H1 (cell line): ENCODE results near the gene MDFIC. TPM values are rescaled to one million over a fixed set of nuclear protein-coding genes. Genes with fewer than 3 reads are reported as not detected.

Source experiments
- CTCF ChIA-PET: fragments of 300-600 bp; sonication (Branson Sonifier 250); formaldehyde crosslinking; loops from one replicate; lab custom pipeline; 2021; ENCODE audit not compliant: partially characterized antibody; lab: Charles Lee
- POLR2A ChIA-PET: fragments of 300-600 bp; sonication (Branson Sonifier 250); formaldehyde crosslinking; loops from one replicate; lab custom pipeline; 2021; ENCODE audit warnings: inconsistent platforms; ENCODE audit not compliant: partially characterized antibody; lab: Charles Lee
- DNase-seq, 2 experiments: peaks; one replicate each; pipeline versions ENCODE4 v3.0.0 to v3.0.0-alpha.2; 2010 to 2022; ENCODE audit warnings: low spot score in 2 of 2, low read depth in 1 of 2, mixed read lengths in 1 of 2
- FAIRE-seq: peaks from 2 replicates; lab custom pipeline; 2011; peaks lifted over from hg19 to GRCh38; lab: Jason Lieb, UNC
- H2AFZ ChIP-seq: 2 replicates; pipeline ENCODE4 v1.8.1; 2012; ENCODE audit warnings: low read length, inconsistent platforms
- H2AK5ac ChIP-seq: 2 replicates; pipeline ENCODE4 v1.6.1; 2013; ENCODE audit warnings: low read depth, low read length
- H2BK120ac ChIP-seq: replicated peaks from 2 replicates; pipeline ENCODE3; 2013; ENCODE audit warnings: low read depth, low read length, inconsistent platforms
- H2BK12ac ChIP-seq: 2 replicates; pipeline ENCODE4 v1.6.1; 2013; ENCODE audit warnings: low read depth, low read length
- H2BK15ac ChIP-seq: 2 replicates; pipeline ENCODE4 v1.6.1; 2013; ENCODE audit warnings: low read length
- H2BK20ac ChIP-seq: 2 replicates; pipeline ENCODE4 v1.6.1; 2013; ENCODE audit warnings: low read length
- H2BK5ac ChIP-seq: 2 replicates; pipeline ENCODE4 v1.6.1; 2013; ENCODE audit warnings: low read depth, low read length
- H3K14ac ChIP-seq: 2 replicates; pipeline ENCODE4 v1.6.1; 2013; ENCODE audit warnings: inconsistent platforms; ENCODE audit not compliant: insufficient read length
- H3K18ac ChIP-seq: 2 replicates; pipeline ENCODE4 v1.6.1; 2013; ENCODE audit warnings: low read length; ENCODE audit errors: extremely low read depth
- H3K23ac ChIP-seq: 2 replicates; pipeline ENCODE4 v1.6.1; 2013; ENCODE audit warnings: inconsistent platforms; ENCODE audit not compliant: insufficient read length
- H3K23me2 ChIP-seq: 2 replicates; pipeline ENCODE4 v1.6.1; 2013; ENCODE audit warnings: low read depth, low read length
- H3K27ac ChIP-seq: 2 replicates; pipeline ENCODE4 v1.6.1; 2011; ENCODE audit warnings: low read depth, low read length, inconsistent platforms
- H3K27me3 ChIP-seq, 4 experiments: replicated peaks in 1 of 4; 1 replicate in 1 of 4; 2 replicates in 3 of 4; pipeline versions ENCODE4 v1.6.1 to v1.8.1; 2011 to 2013; ENCODE audit warnings: low read length in 3 of 4, mild to moderate bottlenecking in 3 of 4, inconsistent platforms in 2 of 4, mixed read lengths in 2 of 4, moderate library complexity in 1 of 4; ENCODE audit not compliant: control insufficient read depth in 3 of 4, insufficient read depth in 3 of 4; ENCODE audit errors: extremely low read depth in 1 of 4
- H3K36me3 ChIP-seq, 4 experiments: 2 replicates each; pipeline versions ENCODE4 v1.6.1 to v1.8.1; 2011 to 2013; ENCODE audit warnings: mild to moderate bottlenecking in 4 of 4, low read length in 3 of 4, moderate library complexity in 2 of 4, control low read depth in 1 of 4, inconsistent platforms in 1 of 4; ENCODE audit not compliant: insufficient read depth in 4 of 4, control insufficient read depth in 2 of 4
- H3K4ac ChIP-seq: replicated peaks from 2 replicates; pipeline ENCODE3; 2013; ENCODE audit warnings: low read length, low read depth, mixed read lengths, inconsistent platforms; ENCODE audit not compliant: insufficient read length
- H3K4me1 ChIP-seq, 4 experiments: replicated peaks in 1 of 4; 1 replicate in 1 of 4; 2 replicates in 3 of 4; pipeline versions ENCODE4 v1.6.1 to v1.8.1; 2011 to 2013; ENCODE audit warnings: low read length in 3 of 4, inconsistent platforms in 2 of 4, mixed read lengths in 1 of 4; ENCODE audit not compliant: insufficient read depth in 4 of 4, control insufficient read depth in 3 of 4
- H3K4me2 ChIP-seq, 2 experiments: 2 replicates each; pipeline versions ENCODE4 v1.6.1 to v1.8.1; 2011 to 2013; ENCODE audit warnings: low read depth in 2 of 2, low read length in 2 of 2, control low read depth in 1 of 2, inconsistent platforms in 1 of 2, mild to moderate bottlenecking in 1 of 2; ENCODE audit not compliant: insufficient read depth in 1 of 2
- H3K4me3 ChIP-seq, 4 experiments: fragments of 200-600, 300-600 bp in 1 of 4; sonication (generic), shearing (Covaris generic), sonication (Bioruptor Twin) in 1 of 4; 2 replicates each; pipeline versions ENCODE4 v1.5.1 to v1.8.1; 2011 to 2016; ENCODE audit warnings: low read length in 4 of 4, low read depth in 3 of 4, control low read depth in 2 of 4, inconsistent platforms in 2 of 4, mild to moderate bottlenecking in 2 of 4, mixed read lengths in 1 of 4, moderate library complexity in 1 of 4; ENCODE audit not compliant: insufficient read depth in 2 of 4; ENCODE audit errors: extremely low read depth in 1 of 4
- H3K56ac ChIP-seq: replicated peaks from 2 replicates; pipeline ENCODE3; 2013; ENCODE audit warnings: low read depth, mild to moderate bottlenecking, mixed read lengths, low read length, inconsistent platforms; ENCODE audit not compliant: insufficient read length
- H3K79me1 ChIP-seq: 2 replicates; pipeline ENCODE4 v1.6.1; 2013; ENCODE audit warnings: low read depth, low read length, control low read depth
- H3K79me2 ChIP-seq, 2 experiments: 2 replicates each; pipeline versions ENCODE4 v1.6.1 to v1.8.1; 2012 to 2013; ENCODE audit warnings: low read length in 2 of 2, mild to moderate bottlenecking in 2 of 2, inconsistent platforms in 1 of 2; ENCODE audit not compliant: insufficient read depth in 2 of 2, control insufficient read depth in 1 of 2
- H3K9ac ChIP-seq, 4 experiments: replicated peaks in 1 of 4; 1 replicate in 1 of 4; 2 replicates in 3 of 4; pipeline versions ENCODE4 v1.6.1 to v1.8.1; 2011 to 2013; ENCODE audit warnings: low read depth in 3 of 4, low read length in 3 of 4, control low read depth in 2 of 4, mild to moderate bottlenecking in 2 of 4, moderate library complexity in 2 of 4, inconsistent platforms in 1 of 4; ENCODE audit errors: extremely low read depth in 1 of 4
- H3K9me3 ChIP-seq, 2 experiments: 2 replicates each; pipeline versions ENCODE4 v1.6.1 to v1.8.1; 2012 to 2013; ENCODE audit warnings: mild to moderate bottlenecking in 2 of 2, moderate library complexity in 2 of 2, control low read depth in 1 of 2, inconsistent platforms in 1 of 2, low read depth in 1 of 2, low read length in 1 of 2, mixed read lengths in 1 of 2; ENCODE audit not compliant: insufficient read depth in 2 of 2
- H4K20me1 ChIP-seq, 2 experiments: replicated peaks in 1 of 2; 2 replicates each; pipeline versions ENCODE3 to v1.8.1; 2011 to 2013; ENCODE audit warnings: inconsistent platforms in 2 of 2, low read length in 2 of 2, mild to moderate bottlenecking in 1 of 2; ENCODE audit not compliant: insufficient read depth in 2 of 2, control insufficient read depth in 1 of 2
- H4K5ac ChIP-seq: 2 replicates; pipeline ENCODE4 v1.6.1; 2013; ENCODE audit warnings: low read length, low read depth, mixed read lengths, inconsistent platforms; ENCODE audit not compliant: insufficient read length
- H4K8ac ChIP-seq: 2 replicates; pipeline ENCODE4 v1.8.0; 2013; ENCODE audit warnings: mild to moderate bottlenecking, moderate library complexity, low read length, inconsistent platforms; ENCODE audit not compliant: insufficient read depth; ENCODE audit errors: extremely low read depth
- H4K91ac ChIP-seq: replicated peaks from 2 replicates; pipeline ENCODE3; 2013; ENCODE audit warnings: low read length, mixed read lengths, inconsistent platforms; ENCODE audit not compliant: insufficient read length
- ATF3 ChIP-seq: IDR thresholded peaks from 2 replicates; pipeline ENCODE4 v1.6.1; 2011; ENCODE audit warnings: low read depth, mild to moderate bottlenecking, low read length; ENCODE audit not compliant: insufficient read depth
- BRCA1 ChIP-seq: IDR thresholded peaks from 2 replicates; pipeline ENCODE4 v1.6.1; 2012; ENCODE audit warnings: low read depth, low read length, improper control_type of control experiment
- CTBP2 ChIP-seq: IDR thresholded peaks from 2 replicates; pipeline ENCODE4 v1.7.0; 2011; ENCODE audit warnings: borderline replicate concordance, mild to moderate bottlenecking, moderate library complexity, mixed read lengths, low read length; ENCODE audit not compliant: insufficient read depth, insufficient read length
- POLR2A ChIP-seq, 2 experiments: IDR thresholded peaks; 1 replicate in 1 of 2; 2 replicates in 1 of 2; pipeline ENCODE4 v1.6.1; 2011; ENCODE audit warnings: low read depth in 2 of 2, low read length in 2 of 2, mild to moderate bottlenecking in 2 of 2; ENCODE audit errors: control extremely low read depth in 1 of 2
- RBBP5 ChIP-seq: IDR thresholded peaks from 2 replicates; pipeline ENCODE4 v1.7.1; 2012; ENCODE audit warnings: low read depth, mild to moderate bottlenecking, inconsistent platforms, low read length, moderate library complexity, borderline replicate concordance
- SP1 ChIP-seq: IDR thresholded peaks from 2 replicates; pipeline ENCODE4 v1.6.1; 2011; ENCODE audit warnings: low read depth, low read length
- USF2 ChIP-seq: IDR thresholded peaks from 2 replicates; pipeline ENCODE4 v1.6.1; 2011; ENCODE audit warnings: low read length, improper control_type of control experiment
- WGBS, 2 experiments: shearing (Covaris generic) in 1 of 2; methylation state at CpG; one replicate each; pipeline versions ENCODE4 v1.1.6 to v1.1.7; 2013 to 2015; ENCODE audit warnings: low lambda C conversion rate in 2 of 2, mixed read lengths in 2 of 2, inconsistent platforms in 1 of 2, low coverage in 1 of 2, missing lambda C conversion rate in 1 of 2; ENCODE audit not compliant: insufficient replicate concordance in 2 of 2, insufficient coverage in 1 of 2, insufficient read length in 1 of 2; ENCODE audit errors: extremely low coverage in 1 of 2, missing lambda C conversion rate in 1 of 2; 5-methylcytosine and 5-hydroxymethylcytosine counted together
- polyA plus RNA-seq, 7 experiments: library from polyadenylated mRNA; depleted of rRNA in 3 of 7; stranded (reverse) in 5 of 7; unstranded in 2 of 7; fragments of >200 nt in 5 of 7; fragments of 200-250 nt in 2 of 7; gene quantifications; 1 replicate in 5 of 7; 2 replicates in 1 of 7; 4 replicates in 1 of 7; pipeline versions ENCODE4 v1.2.1 to v1.2.3, GENCODE V29; 2011 to 2013; ENCODE audit warnings: missing spikeins in 2 of 7, mixed read lengths in 2 of 7
- total RNA-seq: library from RNA; stranded (reverse); fragmentation: NEBNext Ultra II Directional; extraction: Animal tissue kit (Norgen Biotek cat#: 25700); gene quantifications from 2 replicates; pipeline ENCODE4 v1.2.1, GENCODE V29; 2021

The MDFIC gene
- total and polyA plus RNA-seq, 2 of the 8 experiments (the other 6 are each of a cell fraction or from before 2014, with no cell fraction given) = 2.3 to 11.4 TPM

DNA sequence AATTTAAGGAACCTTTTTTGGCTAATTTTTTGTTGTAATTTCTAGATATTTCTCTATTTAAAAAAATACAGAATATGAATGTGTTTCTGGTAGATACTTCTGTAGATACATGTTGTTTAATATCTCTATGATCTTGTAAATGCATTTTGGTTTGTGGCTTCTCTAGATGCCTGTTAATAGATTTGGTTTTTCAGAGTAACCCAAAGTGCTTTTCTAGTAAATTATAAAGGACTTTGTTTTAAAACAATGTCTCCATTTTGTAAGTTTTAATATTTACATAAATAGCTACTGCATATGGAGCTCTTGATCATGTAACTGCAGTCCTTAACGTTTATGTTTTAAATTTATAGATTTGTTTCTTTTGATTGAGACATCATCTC, 88.5 kb downstream of the MDFIC start:
- WGBS, 2 experiments = 76% methylated on average over 1 of the region's 1 CpG; no CpG with 5 or more reads in 1 of the 2 experiments
- no peak overlapping the region for H3K27ac ChIP-seq
- no peak overlapping the region for H3K14ac ChIP-seq
- H4K8ac ChIP-seq = no peak overlapping the region
- peaks cover 0 to 15% (median 7%) of the 10 kb centered on the region in 4 experiments; a peak in 5 of 7 replicates for H3K4me1 ChIP-seq
- H3K79me2 ChIP-seq = no peaks in the 10 kb centered on the region
- no peak overlapping the region for H3K4me3 ChIP-seq
- FAIRE-seq (no peak), DNase-seq (no peak)
- no peak overlapping the region for H2BK5ac ChIP-seq
- ChIA-PET CTCF (no interaction called here), POLR2A (no interaction called here)
- H3K23ac ChIP-seq = no peak overlapping the region
- no peaks in the 10 kb centered on the region for H3K36me3 ChIP-seq
- no peak overlapping the region for H3K4ac ChIP-seq
- H3K79me1 ChIP-seq = no peaks in the 10 kb centered on the region
- H2BK20ac ChIP-seq = no peak overlapping the region
- H2AK5ac ChIP-seq = no peak overlapping the region
- H3K9me3 ChIP-seq = no peaks in the 10 kb centered on the region
- H3K56ac ChIP-seq = no peak overlapping the region
- no peak overlapping the region for H3K9ac ChIP-seq
- no peak overlapping the region for H2BK120ac ChIP-seq
- H4K5ac ChIP-seq = no peak overlapping the region
- no peak overlapping the region for H4K91ac ChIP-seq
- no peaks in the 10 kb centered on the region for H3K23me2 ChIP-seq
- H2BK12ac ChIP-seq = no peak overlapping the region
- H3K27me3 ChIP-seq = 0 out of 7 replicates have a peak, but pooled peaks cover 0 to 3% (median 0%) of the 10 kb centered on the region in 4 experiments
- no peak overlapping the region for H3K18ac ChIP-seq
- no peaks in the 10 kb centered on the region for H4K20me1 ChIP-seq
- no peak overlapping the region for H3K4me2 ChIP-seq
- no peak for TF ChIP-seq USF2
- TF ChIP-seq SP1 = no peak
- no peak for TF ChIP-seq BRCA1
- no peak for TF ChIP-seq ATF3
- TF ChIP-seq RBBP5 = no peak
- no peak for TF ChIP-seq CTBP2
- TF ChIP-seq POLR2A (IDR thresholded peaks at IDR 0.05; ENCODE audit: control extremely low read depth in 1 of 2, low read depth in 2 of 2, low read length in 2 of 2) = no peak
- no peak overlapping the region for H2AFZ ChIP-seq
- no peak overlapping the region for H2BK15ac ChIP-seq
